Measurements from ENCODE around the gene FLAD1. TPM values are rescaled to one million over a fixed set of nuclear protein-coding genes. Genes with fewer than 3 reads are reported as not detected.

Gene FLAD1
- total RNA-seq, 1 donor from 2014 or later, result 51.5 TPM

GRCh38 chr1:155001675-155002463 lies 18.7 kb downstream of the FLAD1 start:
- peak overlapping the region; percentile 78 for H3K9ac ChIP-seq (ENCODE audit: low read length)
- H3K27ac ChIP-seq (ENCODE audit: low read depth, low read length), result peak overlapping the region; percentile 65
- Mint-ChIP-seq H3K36me3 (ENCODE audit: low read depth, unreplicated experiment) (peaks cover 3% of the 10 kb centered on the region), H3K4me1 (ENCODE audit: low read depth, unreplicated experiment) (peaks cover 20% of the 10 kb centered on the region), H3K27me3 (ENCODE audit: low read depth, unreplicated experiment) (no peaks in the 10 kb centered on the region), H3K9me3 (ENCODE audit: unreplicated experiment) (no peaks in the 10 kb centered on the region), H3K27ac (ENCODE audit: unreplicated experiment) (peak overlapping the region; percentile 53), H3K4me3 (ENCODE audit: unreplicated experiment) (peak overlapping the region; percentile 89)
- peak overlapping the region; percentile 82 for H2AFZ ChIP-seq (ENCODE audit: low read depth, low read length)
- TF ChIP-seq, protein P1, sequence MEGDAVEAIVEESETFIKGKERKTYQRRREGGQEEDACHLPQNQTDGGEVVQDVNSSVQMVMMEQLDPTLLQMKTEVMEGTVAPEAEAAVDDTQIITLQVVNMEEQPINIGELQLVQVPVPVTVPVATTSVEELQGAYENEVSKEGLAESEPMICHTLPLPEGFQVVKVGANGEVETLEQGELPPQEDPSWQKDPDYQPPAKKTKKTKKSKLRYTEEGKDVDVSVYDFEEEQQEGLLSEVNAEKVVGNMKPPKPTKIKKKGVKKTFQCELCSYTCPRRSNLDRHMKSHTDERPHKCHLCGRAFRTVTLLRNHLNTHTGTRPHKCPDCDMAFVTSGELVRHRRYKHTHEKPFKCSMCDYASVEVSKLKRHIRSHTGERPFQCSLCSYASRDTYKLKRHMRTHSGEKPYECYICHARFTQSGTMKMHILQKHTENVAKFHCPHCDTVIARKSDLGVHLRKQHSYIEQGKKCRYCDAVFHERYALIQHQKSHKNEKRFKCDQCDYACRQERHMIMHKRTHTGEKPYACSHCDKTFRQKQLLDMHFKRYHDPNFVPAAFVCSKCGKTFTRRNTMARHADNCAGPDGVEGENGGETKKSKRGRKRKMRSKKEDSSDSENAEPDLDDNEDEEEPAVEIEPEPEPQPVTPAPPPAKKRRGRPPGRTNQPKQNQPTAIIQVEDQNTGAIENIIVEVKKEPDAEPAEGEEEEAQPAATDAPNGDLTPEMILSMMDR (IDR thresholded peaks at IDR 0.05; ENCODE audit: insufficient read depth, low read depth, low read length), result no peak
- FAIRE-seq (no peak), DNase-seq (ENCODE audit: low read depth) (peak; percentile 96)
- H3K79me2 ChIP-seq (ENCODE audit: insufficient read depth, low read length), result peaks cover 31% of the 10 kb centered on the region
- no peaks in the 10 kb centered on the region for H3K27me3 ChIP-seq (ENCODE audit: insufficient read depth, low read length)
- H4K20me1 ChIP-seq (ENCODE audit: insufficient read depth, low read length), result peaks cover 12% of the 10 kb centered on the region
- peak overlapping the region; percentile 65 for H3K4me3 ChIP-seq (ENCODE audit: insufficient read depth, low read depth, low read length)
- H3K4me2 ChIP-seq (ENCODE audit: low read length), result peak overlapping the region; percentile 92
- peaks cover 29% of the 10 kb centered on the region for H3K4me1 ChIP-seq (ENCODE audit: insufficient read depth, low read length)
- no peaks in the 10 kb centered on the region for H3K36me3 ChIP-seq (ENCODE audit: insufficient read depth, low read length)
- no peaks in the 10 kb centered on the region for H3K9me3 ChIP-seq (ENCODE audit: insufficient read depth, low read depth, low read length)

DNA sequence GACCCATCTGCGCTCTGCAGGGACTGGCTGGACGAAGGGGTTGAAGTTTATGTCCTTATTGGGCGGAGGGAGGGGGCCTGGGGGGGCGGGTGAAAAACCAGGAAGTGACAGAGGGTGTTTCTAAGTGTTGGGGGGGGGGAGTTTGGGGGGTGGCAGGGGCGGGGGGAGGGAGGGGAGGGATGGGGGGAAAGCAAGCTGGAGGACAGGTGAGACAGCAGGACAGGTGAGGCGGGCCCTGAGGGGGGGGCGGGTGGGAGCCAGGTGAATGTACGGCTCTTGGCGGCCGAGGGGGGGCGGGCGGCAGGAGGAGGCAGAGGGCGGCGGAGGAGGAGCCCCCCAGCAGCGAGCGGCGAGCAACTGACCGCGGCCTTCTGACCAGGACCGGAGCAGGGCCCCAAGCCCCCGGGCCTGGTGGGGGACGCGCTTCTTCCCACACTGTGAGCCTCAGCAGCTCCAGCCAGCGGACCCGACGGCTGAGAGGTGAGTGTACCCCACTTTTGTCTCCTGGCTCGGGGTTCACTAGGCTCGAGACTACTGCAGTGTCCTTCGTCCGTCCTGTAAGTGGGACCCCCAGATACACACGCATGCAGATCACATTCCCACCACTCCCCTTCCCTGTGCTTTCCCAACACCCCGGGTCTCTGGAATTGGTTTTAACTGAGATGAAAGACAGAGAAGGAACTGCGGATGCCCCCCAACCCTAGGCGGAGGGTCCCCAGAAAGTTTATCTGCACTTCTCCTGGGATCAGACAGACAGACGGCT lies 19.5 kb downstream of the FLAD1 start, which contains the start of gene ZBTB7B:
TSS of gene ZBTB7B (plus strand) at position 339 of the 763 bp plus-strand sequence. CDS start 11,859 bp downstream, outside the sequence.
- DNase-seq (ENCODE audit: low read depth), result no peak

More for the DNA sequence above, 19.5 kb downstream of the FLAD1 start, which contains the start of gene ZBTB7B:
- Histone ChIP-seq H3K4me1 (ENCODE audit: insufficient read depth, low read length) (peaks cover 29% of the 10 kb centered on the region), H2AFZ (ENCODE audit: low read depth, low read length) (peak within 1 kb of the TSS; percentile 82), H3K9me3 (ENCODE audit: insufficient read depth, low read depth, low read length) (no peaks in the 10 kb centered on the region), H3K27ac (ENCODE audit: low read depth, low read length) (peak within 1 kb of the TSS; percentile 65), H3K27me3 (ENCODE audit: insufficient read depth, low read length) (no peaks in the 10 kb centered on the region), H3K9ac (ENCODE audit: low read length) (peak within 1 kb of the TSS; percentile 86), H3K4me2 (ENCODE audit: low read length) (peak within 1 kb of the TSS; percentile 93), H4K20me1 (ENCODE audit: insufficient read depth, low read length) (peaks cover 20% of the 10 kb centered on the region), H3K4me3 (ENCODE audit: insufficient read depth, low read depth, low read length) (peak within 1 kb of the TSS; percentile 81), H3K36me3 (ENCODE audit: insufficient read depth, low read length) (no peaks in the 10 kb centered on the region), H3K79me2 (ENCODE audit: insufficient read depth, low read length) (peaks cover 39% of the 10 kb centered on the region)
- Mint-ChIP-seq H3K4me3 (ENCODE audit: unreplicated experiment) (peak within 1 kb of the TSS; percentile 97), H3K27ac (ENCODE audit: unreplicated experiment) (peak within 1 kb of the TSS; percentile 93), H3K27me3 (ENCODE audit: low read depth, unreplicated experiment) (no peaks in the 10 kb centered on the region), H3K9me3 (ENCODE audit: unreplicated experiment) (no peaks in the 10 kb centered on the region), H3K36me3 (ENCODE audit: low read depth, unreplicated experiment) (peaks cover 3% of the 10 kb centered on the region), H3K4me1 (ENCODE audit: low read depth, unreplicated experiment) (peaks cover 17% of the 10 kb centered on the region)
- TF ChIP-seq, protein P1 (IDR thresholded peaks at IDR 0.05; ENCODE audit: insufficient read depth, low read depth, low read length), result no peak
- TF ChIP-seq EZH2 (IDR thresholded peaks at IDR 0.05; ENCODE audit: insufficient read depth, low read length), result no peak
- FAIRE-seq, result no peak
